Parathyroid adenoma (tissue), 2 donors: Measurements from ENCODE around the gene COMMD10.

Experiments used
- H2AFZ ChIP-seq: fragments of 300-600 bp; sonication (generic); one replicate; pipeline ENCODE4 v1.7.0; 2017; ENCODE audit warnings: antibody characterized with exemption, mild to moderate bottlenecking
- H3K27ac ChIP-seq: fragments of 300-600 bp; sonication (generic); one replicate; pipeline ENCODE4 v1.7.0; 2017
- H3K27me3 ChIP-seq: fragments of 300-600 bp; sonication (generic); one replicate; pipeline ENCODE4 v1.7.0; 2017; ENCODE audit warnings: low read length; ENCODE audit not compliant: control insufficient read depth, insufficient read depth
- H3K36me3 ChIP-seq: fragments of 300-600 bp; sonication (generic); one replicate; pipeline ENCODE4 v1.7.0; 2017; ENCODE audit warnings: low read length; ENCODE audit not compliant: control insufficient read depth, insufficient read depth
- H3K4me1 ChIP-seq: fragments of 300-600 bp; sonication (generic); one replicate; pipeline ENCODE4 v1.7.0; 2017; ENCODE audit warnings: control low read depth
- H3K4me2 ChIP-seq: fragments of 300-600 bp; sonication (generic); one replicate; pipeline ENCODE4 v1.7.0; 2017; ENCODE audit warnings: low read length
- H3K4me3 ChIP-seq: fragments of 300-600 bp; sonication (generic); one replicate; pipeline ENCODE4 v1.7.0; 2017; ENCODE audit warnings: low read depth, low read length
- H3K79me2 ChIP-seq: fragments of 300-600 bp; sonication (generic); one replicate; pipeline ENCODE4 v1.7.0; 2017; ENCODE audit warnings: control low read depth
- H3K9ac ChIP-seq: fragments of 300-600 bp; sonication (generic); one replicate; pipeline ENCODE4 v1.7.0; 2017; ENCODE audit warnings: mild to moderate bottlenecking
- H3K9me3 ChIP-seq: fragments of 300-600 bp; sonication (generic); one replicate; pipeline ENCODE4 v1.7.0; 2017; ENCODE audit warnings: low read length; ENCODE audit not compliant: control insufficient read depth
- TF ChIP-seq, protein P1 (sequence below): fragments of 300-600 bp; sonication (generic); IDR thresholded peaks from one replicate; pipeline ENCODE4 v1.7.0; 2017; ENCODE audit warnings: antibody characterized with exemption, mild to moderate bottlenecking
- donor health status: primary hyperparathyroidism.

COMMD10 gene

DNA sequence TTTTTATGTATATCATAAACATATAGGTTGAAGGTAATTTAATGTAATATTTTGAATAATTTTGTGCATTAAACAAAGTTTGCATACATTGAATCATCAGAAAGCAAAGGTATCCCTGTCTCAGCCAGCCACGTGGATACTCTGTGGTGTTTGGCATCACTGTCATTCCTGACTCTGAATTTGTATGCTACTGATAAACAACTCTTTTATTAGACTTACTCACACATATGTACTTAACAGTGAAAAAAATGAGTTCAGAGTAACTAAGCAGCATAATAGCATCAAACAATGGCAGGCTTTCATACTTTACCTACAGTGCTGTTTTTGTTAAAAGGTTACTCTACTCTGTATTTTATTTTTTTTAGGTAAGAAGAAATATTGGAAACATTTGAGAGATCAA lies 171.9 kb downstream of the COMMD10 start:
- TF ChIP-seq, protein P1, sequence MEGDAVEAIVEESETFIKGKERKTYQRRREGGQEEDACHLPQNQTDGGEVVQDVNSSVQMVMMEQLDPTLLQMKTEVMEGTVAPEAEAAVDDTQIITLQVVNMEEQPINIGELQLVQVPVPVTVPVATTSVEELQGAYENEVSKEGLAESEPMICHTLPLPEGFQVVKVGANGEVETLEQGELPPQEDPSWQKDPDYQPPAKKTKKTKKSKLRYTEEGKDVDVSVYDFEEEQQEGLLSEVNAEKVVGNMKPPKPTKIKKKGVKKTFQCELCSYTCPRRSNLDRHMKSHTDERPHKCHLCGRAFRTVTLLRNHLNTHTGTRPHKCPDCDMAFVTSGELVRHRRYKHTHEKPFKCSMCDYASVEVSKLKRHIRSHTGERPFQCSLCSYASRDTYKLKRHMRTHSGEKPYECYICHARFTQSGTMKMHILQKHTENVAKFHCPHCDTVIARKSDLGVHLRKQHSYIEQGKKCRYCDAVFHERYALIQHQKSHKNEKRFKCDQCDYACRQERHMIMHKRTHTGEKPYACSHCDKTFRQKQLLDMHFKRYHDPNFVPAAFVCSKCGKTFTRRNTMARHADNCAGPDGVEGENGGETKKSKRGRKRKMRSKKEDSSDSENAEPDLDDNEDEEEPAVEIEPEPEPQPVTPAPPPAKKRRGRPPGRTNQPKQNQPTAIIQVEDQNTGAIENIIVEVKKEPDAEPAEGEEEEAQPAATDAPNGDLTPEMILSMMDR = no peak
- H3K4me1 ChIP-seq = no peaks in the 10 kb centered on the region
- H3K4me3 ChIP-seq = no peak overlapping the region
- no peak overlapping the region for H3K4me2 ChIP-seq
- H3K27me3 ChIP-seq = no peaks in the 10 kb centered on the region
- H3K36me3 ChIP-seq = no peaks in the 10 kb centered on the region
- no peaks in the 10 kb centered on the region for H3K79me2 ChIP-seq
- H2AFZ ChIP-seq = no peak overlapping the region
- no peaks in the 10 kb centered on the region for H3K9me3 ChIP-seq
- H3K9ac ChIP-seq = no peak overlapping the region
- H3K27ac ChIP-seq = no peak overlapping the region

DNA sequence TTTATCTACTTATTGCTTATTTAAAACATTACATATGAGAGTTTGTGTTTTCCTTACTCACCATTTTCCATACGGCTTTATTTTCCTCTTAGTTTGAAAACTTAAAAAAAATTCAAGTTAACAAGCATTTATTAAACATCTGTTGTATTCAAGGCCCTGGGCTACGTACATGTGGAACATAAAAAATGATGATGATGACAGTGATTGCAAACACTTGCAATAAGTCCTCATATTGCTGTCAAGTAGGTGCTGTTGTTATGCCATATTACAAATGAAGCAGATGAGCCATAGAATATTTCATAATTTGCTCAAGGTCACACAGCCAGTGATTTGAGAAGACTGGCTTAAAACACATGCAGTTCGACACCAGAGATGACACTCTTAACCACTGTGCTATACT lies 180.6 kb downstream of the COMMD10 start:
- TF ChIP-seq, protein P1 = no peak
- Histone ChIP-seq H3K4me2 (no peak overlapping the region), H3K4me1 (no peaks in the 10 kb centered on the region), H3K4me3 (no peak overlapping the region), H3K27me3 (no peaks in the 10 kb centered on the region), H3K36me3 (no peaks in the 10 kb centered on the region), H3K9ac (no peak overlapping the region), H3K79me2 (no peaks in the 10 kb centered on the region), H3K27ac (no peak overlapping the region), H3K9me3 (no peaks in the 10 kb centered on the region), H2AFZ (no peak overlapping the region)

DNA sequence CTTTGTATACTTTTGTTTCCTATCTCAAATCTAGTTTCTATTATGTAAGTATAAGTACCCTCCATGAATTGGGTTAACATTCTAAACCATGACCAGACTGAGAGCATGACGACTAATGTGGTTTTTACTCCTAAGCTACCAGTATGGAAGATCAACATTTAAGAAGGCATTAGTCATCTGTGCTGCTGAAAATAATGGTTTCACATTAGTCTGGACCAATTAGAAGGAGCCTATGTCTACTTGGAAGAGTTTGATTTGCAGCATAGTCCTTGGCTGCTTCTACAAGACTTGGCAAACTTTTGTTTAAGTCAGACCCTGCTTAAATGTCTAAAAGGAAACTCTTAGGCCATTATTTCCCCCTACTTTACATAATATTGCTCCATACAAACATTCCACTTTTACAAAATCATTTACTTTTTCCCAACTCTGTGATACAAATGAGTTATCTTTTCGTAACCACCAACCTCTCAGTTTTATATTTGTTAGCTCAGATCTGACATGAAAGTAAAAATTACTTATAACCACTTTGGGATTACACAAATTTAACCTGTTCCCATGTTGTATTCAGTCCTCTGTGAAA lies 186.7 kb downstream of the COMMD10 start:
- Histone ChIP-seq H3K36me3 (no peaks in the 10 kb centered on the region), H3K4me1 (no peaks in the 10 kb centered on the region), H3K4me3 (no peak overlapping the region), H3K27me3 (no peaks in the 10 kb centered on the region), H3K79me2 (no peaks in the 10 kb centered on the region), H3K9ac (no peak overlapping the region), H3K27ac (no peak overlapping the region), H3K4me2 (no peak overlapping the region), H3K9me3 (no peaks in the 10 kb centered on the region), H2AFZ (no peak overlapping the region)
- TF ChIP-seq, protein P1 = no peak

DNA sequence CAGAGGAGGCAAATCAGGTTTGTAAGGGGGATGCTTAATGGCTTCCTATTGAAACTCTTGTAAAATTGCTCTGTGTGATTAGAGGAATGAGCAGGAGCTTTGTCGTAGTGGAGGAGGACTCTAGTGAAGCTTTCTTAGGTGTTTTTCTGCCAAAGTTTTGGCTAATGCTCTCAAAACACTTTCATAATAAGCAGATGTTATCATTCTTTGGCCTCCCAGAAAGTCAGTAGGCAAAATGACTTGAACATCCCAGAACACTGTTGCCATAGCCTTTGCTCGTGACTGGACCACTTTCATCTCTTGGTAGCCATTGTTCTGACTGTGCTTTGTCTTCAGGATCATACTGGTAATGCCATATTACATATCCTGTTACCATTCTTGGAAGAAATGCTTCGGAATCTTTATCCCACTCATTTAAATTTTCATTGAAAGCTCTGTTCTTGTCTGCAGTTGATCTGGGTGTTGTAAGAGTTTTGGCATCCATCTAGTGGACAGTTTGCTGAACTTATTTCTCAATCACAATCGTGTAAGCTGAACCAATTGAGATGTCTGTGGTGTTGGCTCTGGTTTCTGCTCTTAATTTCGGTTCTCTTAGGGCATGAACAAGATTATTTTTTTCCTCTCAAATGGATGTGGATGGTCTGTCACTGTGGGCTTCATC lies 187.6 kb downstream of the COMMD10 start:
- Histone ChIP-seq H3K4me2 (no peak overlapping the region), H3K27ac (no peak overlapping the region), H3K9ac (no peak overlapping the region), H3K9me3 (no peaks in the 10 kb centered on the region), H3K27me3 (no peaks in the 10 kb centered on the region), H3K36me3 (no peaks in the 10 kb centered on the region), H3K4me1 (no peaks in the 10 kb centered on the region), H3K4me3 (no peak overlapping the region), H2AFZ (no peak overlapping the region), H3K79me2 (no peaks in the 10 kb centered on the region)
- TF ChIP-seq, protein P1 = no peak
